Chondrocyte (in vitro differentiated cells): Measurements from ENCODE around the gene WDR20. TPM values are rescaled to one million over a fixed set of nuclear protein-coding genes. Genes with fewer than 3 reads are reported as not detected.
"Not testable (repeated sequence)": the region's sequence is repeated elsewhere in the genome, so short reads cannot be mapped to it uniquely, and the experiment has no call there.

Experiments used
- DNase-seq: peaks from one replicate; pipeline ENCODE4 v3.0.0; 2021; ENCODE audit warnings: mixed read lengths, low spot score
- H3K27ac Mint-ChIP-seq: one replicate; pipeline ENCODE4 v1.8.0; 2021; ENCODE audit warnings: mild to moderate bottlenecking, moderate library complexity, mixed read lengths; ENCODE audit not compliant: unreplicated experiment
- H3K27me3 Mint-ChIP-seq: 2 replicates; pipeline ENCODE4 v1.8.0; 2021; ENCODE audit warnings: low read depth, mixed read lengths
- H3K36me3 Mint-ChIP-seq: 2 replicates; pipeline ENCODE4 v1.8.0; 2021; ENCODE audit warnings: low read depth, mixed read lengths
- H3K4me1 Mint-ChIP-seq: 2 replicates; pipeline ENCODE4 v1.8.0; 2021; ENCODE audit warnings: low read depth, mild to moderate bottlenecking, mixed read lengths
- H3K4me3 Mint-ChIP-seq: one replicate; pipeline ENCODE4 v1.8.0; 2021; ENCODE audit warnings: mild to moderate bottlenecking, moderate library complexity, mixed read lengths; ENCODE audit not compliant: unreplicated experiment
- H3K9me3 Mint-ChIP-seq: 2 replicates; pipeline ENCODE4 v1.8.0; 2021; ENCODE audit warnings: low read depth, mixed read lengths
- CTCF ChIP-seq: fragments of 200-600 bp; sonication (generic); IDR thresholded peaks from 2 replicates; pipeline ENCODE4 v1.5.0; 2021; ENCODE audit warnings: antibody characterized with exemption, mild to moderate bottlenecking, moderate library complexity
- total RNA-seq: library from RNA; stranded (reverse); gene quantifications from 3 replicates; pipeline ENCODE4 v1.2.1, GENCODE V29; 2021

Gene WDR20
- total RNA-seq, 1 donor from 2014 or later, result 23.0 TPM

- DNase-seq, result no peak
- Mint-ChIP-seq H3K4me1 (no peaks in the 10 kb centered on the region), H3K27ac (no peak overlapping the region), H3K27me3 (no peaks in the 10 kb centered on the region), H3K36me3 (no peaks in the 10 kb centered on the region), H3K4me3 (no peak overlapping the region), H3K9me3 (no peaks in the 10 kb centered on the region)
- TF ChIP-seq CTCF, result no peak
Measured at GRCh38 chr14:102238766-102239165, 99.1 kb downstream of the WDR20 start.

GRCh38 chr14:102239231-102239630 lies 99.5 kb downstream of the WDR20 start:
- Mint-ChIP-seq H3K27me3 (no peaks in the 10 kb centered on the region), H3K9me3 (no peaks in the 10 kb centered on the region), H3K36me3 (no peaks in the 10 kb centered on the region), H3K4me3 (no peak overlapping the region), H3K4me1 (no peaks in the 10 kb centered on the region), H3K27ac (no peak overlapping the region)
- peak; percentile 13 for DNase-seq
- TF ChIP-seq CTCF, result no peak

GRCh38 chr14:102240481-102240880 lies 100.8 kb downstream of the WDR20 start:
- H3K36me3 Mint-ChIP-seq, H3K4me3 Mint-ChIP-seq, H3K27me3 Mint-ChIP-seq, H3K27ac Mint-ChIP-seq, H3K9me3 Mint-ChIP-seq, H3K4me1 Mint-ChIP-seq: not testable (repeated sequence)
- DNase-seq, result peak; percentile 17

GRCh38 chr14:102241147-102241546 lies 101.5 kb downstream of the WDR20 start:
- H3K36me3 Mint-ChIP-seq, result no peaks in the 10 kb centered on the region
- H3K4me1 Mint-ChIP-seq, result no peaks in the 10 kb centered on the region
- no peaks in the 10 kb centered on the region for H3K9me3 Mint-ChIP-seq
- peak; percentile 4 for DNase-seq
- no peak overlapping the region for H3K27ac Mint-ChIP-seq
- TF ChIP-seq CTCF, result no peak
- no peak overlapping the region for H3K4me3 Mint-ChIP-seq
- no peaks in the 10 kb centered on the region for H3K27me3 Mint-ChIP-seq

- H3K36me3 Mint-ChIP-seq, H3K9me3 Mint-ChIP-seq, H3K27ac Mint-ChIP-seq, H3K4me3 Mint-ChIP-seq, H3K4me1 Mint-ChIP-seq, H3K27me3 Mint-ChIP-seq: not testable (repeated sequence)
- peak; percentile 9 for DNase-seq
Measured at GRCh38 chr14:102243795-102244194, 104.1 kb downstream of the WDR20 start.

GRCh38 chr14:102246071-102246470 lies 106.4 kb downstream of the WDR20 start:
- Mint-ChIP-seq H3K27me3 (no peaks in the 10 kb centered on the region), H3K27ac (no peak overlapping the region), H3K4me1 (no peaks in the 10 kb centered on the region), H3K4me3 (no peak overlapping the region), H3K36me3 (no peaks in the 10 kb centered on the region), H3K9me3 (no peaks in the 10 kb centered on the region)
- TF ChIP-seq CTCF, result no peak
- DNase-seq, result no peak
